Ammon's horn (tissue), 1 donor: ENCODE data around the gene ZEB1.
"Not testable (repeated sequence)": the region's sequence is repeated elsewhere in the genome, so short reads cannot be mapped to it uniquely, and the experiment has no call there.

ENCODE experiments used
- DNase-seq: peaks from one replicate; pipeline ENCODE4 v3.0.0-alpha.2; 2016; ENCODE audit warnings: low spot score

The ZEB1 gene

DNA sequence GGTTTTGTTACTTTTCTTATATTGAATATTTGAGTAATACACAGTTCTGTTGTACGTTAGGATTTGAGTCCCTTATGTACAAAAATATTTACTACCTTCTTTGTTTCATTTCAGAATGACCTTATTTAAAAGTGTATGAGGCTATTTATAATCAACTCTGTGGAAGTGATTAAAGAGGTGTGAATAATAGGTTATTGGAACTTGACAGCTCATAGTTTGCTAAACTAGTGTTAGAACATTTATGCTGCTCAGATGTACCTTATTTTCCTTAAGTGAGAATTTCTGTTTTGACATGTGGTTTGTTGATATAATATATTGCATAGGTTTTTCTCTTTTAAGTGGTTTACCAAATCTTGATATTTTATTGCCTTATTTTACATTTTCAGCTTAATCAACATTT, 105.5 kb downstream of the ZEB1 start:
- no peak for DNase-seq

DNA sequence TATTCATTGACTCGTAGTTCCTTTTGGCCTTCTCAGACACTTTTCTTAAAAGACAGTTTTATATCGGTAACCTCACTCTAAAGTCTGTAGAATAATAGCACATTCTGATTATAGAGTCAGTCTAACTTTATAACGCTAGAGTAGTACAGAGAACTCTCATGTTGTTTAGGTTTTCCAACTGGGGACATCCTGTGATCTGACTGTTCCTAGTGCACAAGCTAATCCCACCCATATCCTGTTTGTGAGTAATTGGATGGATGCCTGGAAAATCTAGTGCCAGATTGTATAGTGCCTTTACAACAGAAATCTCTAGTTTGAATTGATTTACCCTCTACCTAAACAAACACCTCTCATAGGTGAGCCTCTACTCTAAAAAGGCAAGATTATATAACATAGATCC, 107.4 kb downstream of the ZEB1 start:
- no peak for DNase-seq

DNA sequence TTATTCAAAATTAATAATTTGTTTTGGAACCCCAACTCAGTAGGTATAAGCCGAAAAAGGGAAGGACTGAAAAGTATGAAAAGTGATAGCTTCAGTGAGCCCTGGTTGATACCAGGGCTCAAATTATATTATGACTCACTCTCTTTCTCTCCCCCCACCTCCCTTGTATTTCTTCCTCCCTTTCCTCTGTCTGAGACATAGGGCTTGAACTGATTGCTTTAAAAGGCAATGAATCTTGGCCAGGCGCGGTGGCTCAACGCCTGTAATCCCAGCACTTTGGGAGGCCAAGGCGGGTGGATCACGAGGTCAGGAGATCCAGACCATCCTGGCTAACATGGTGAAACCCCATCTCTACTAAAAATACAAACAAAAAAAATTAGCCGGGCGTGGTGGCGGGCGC, 108.3 kb downstream of the ZEB1 start:
- DNase-seq, result not testable (repeated sequence)

DNA sequence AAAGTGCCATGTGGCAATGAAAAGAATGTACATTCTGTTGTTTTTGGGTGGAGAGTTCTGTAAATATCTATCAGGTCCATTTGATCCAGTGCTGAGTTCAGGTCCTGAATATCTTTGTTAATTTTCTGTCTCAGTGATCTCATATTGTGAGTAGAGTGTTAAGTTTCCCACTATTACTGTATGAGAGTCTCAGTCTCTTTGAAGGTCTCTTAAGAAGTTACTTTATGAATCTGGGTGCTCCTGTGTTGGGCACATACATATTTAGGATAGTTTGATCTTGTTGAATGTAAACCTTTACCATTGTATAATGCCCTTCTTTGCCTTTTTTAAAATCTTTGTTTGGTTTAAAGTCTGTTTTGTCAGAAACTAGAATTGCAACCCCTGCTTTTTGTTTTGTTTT, 109.5 kb downstream of the ZEB1 start:
- not testable (repeated sequence) for DNase-seq

DNA sequence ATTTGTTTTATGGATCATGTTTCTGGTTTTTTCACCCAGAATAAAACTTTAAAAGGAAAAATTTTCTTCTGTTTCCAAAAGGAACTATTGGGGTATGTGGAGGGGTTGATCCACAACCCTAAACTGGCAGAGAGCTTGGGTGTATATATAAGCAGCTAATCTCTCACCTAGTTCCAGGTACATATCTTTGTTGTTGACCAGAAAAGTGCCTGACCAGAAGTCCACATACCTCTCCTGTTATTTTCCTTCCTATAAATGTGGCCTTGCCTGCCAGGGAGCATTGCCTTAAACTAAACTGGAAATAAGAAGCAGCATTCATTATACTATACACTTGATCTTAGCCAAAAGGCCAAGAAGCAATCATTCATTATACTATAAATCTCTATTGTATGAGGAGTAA, 112.0 kb downstream of the ZEB1 start:
- no peak for DNase-seq

DNA sequence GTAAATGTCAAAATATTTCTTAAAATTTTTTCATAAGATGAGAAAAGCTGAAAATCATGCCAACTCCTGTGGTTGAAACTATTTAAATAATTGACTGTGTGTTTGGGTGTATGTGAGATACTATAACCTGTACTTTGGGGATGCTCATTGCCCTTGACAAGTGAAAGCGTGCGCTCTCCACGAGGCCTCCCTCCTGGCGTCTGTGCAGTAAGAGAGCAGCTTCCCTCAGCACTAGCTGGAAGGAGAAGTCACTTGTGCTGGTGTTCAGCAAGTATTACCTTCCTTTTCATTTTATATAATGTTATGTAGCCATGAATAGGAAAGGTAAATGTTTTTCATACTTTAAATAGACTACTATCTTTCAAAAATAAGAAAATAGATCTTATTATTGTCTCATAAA, 118.9 kb downstream of the ZEB1 start:
- DNase-seq, result no peak

DNA sequence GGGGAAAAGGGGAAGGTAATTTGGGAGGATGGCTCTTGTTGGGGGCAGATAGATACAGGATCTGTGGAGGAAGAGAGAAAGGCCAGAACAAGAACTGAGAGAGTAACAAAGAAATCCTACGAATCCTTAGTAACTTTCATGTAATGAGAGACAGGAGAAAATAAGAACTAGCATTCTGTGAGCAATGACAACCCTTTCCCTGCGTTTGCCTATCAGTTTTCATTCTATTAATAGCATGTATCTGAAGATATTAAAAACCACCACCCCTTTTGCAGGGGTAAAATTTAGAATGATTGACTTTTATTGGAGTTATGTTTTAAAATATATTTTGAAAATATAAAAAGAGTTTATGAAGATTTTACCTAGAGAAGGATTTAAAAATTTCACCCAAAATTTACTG, 132.8 kb downstream of the ZEB1 start:
- DNase-seq, result no peak

DNA sequence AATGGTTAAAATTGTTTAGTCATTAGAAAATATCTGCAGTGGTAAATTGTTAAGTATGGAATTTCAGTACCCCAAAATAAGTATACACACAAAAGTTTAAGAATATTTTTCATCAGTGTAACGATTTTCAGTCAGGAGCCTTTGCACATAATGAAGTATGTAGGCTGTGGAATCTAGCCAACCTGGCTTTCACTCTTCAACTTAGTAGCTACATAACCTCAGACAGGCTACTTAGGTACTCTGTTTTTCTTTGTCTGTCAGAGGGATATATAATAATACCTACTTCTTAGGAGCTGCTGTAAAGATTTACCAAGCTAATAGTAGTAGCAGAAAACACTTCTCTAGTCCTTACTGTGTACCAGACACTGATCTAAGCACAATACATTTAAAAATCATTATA, 137.5 kb downstream of the ZEB1 start:
- DNase-seq, result no peak

DNA sequence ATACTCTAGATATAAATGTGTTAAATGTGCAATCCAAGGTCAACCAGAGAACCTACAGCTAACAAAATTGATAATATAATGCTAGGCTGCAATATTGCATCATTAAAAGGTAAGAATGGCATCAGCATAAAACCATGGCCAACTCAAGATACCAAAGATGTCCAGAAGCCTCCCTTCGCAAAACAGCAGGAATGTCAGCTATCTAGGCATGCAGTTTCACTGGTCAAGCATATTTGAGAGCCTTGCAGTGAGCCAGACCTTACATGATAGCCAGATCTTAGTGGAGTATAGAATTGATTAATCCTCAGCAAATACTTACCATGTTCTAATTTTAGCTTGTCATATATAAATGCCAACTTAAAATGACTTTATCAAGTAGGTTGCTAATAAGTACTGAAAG, 138.8 kb downstream of the ZEB1 start:
- no peak for DNase-seq

DNA sequence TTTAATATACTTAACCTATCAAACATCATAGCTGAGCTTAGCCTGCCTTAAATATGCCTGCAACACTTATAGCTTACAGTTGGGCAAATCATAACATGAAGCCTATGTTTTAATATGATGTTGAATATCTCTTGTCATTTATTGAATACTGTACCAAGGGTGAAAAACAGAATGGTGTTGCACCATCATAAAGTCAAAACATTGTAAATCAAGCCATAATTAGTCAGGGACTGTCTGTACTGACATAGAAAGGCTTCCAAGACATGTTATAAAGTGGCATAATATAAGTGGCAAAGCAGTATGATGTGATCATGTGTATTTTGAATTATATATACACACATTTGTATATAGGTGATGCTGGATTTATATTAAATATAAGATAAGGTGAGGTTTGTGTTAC, 140.0 kb downstream of the ZEB1 start:
- DNase-seq, result no peak

DNA sequence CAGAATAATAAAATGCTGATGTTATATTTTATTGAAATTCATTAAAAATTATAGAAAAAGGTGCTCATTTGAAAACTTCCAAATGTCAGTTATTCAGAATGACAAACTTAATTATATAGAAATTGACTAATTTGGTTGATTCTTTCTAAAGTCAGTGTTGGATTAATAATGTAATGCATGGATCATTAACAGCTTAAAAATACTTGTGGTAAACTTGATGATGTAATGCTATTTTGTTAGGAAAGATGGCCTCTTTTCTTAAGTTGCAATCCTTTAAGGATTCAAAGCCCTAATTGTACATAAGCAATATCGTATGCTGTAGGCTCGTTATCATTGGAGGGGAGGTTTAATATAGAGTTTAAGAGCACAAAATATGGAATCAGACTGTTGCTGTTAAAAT, 141.2 kb downstream of the ZEB1 start:
- DNase-seq, result no peak

DNA sequence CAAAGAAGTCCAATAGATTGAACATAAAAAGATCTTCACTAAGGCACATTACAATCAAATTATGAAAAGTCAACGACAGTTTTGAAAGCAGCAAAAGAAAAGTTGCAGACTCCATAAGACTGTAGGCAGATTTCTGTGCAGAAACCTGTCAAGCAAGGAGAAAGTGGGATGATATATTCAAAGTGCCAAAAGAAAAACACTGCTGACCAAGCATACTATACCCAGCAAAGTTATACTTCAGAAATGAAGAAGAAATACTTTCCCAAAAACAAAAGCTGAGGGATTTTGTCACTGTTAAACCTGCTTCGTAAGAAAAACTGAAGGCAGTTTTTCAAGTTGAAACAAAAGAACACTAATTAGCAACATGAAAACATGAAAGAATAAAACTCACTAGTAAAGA, 145.5 kb downstream of the ZEB1 start:
- no peak for DNase-seq

DNA sequence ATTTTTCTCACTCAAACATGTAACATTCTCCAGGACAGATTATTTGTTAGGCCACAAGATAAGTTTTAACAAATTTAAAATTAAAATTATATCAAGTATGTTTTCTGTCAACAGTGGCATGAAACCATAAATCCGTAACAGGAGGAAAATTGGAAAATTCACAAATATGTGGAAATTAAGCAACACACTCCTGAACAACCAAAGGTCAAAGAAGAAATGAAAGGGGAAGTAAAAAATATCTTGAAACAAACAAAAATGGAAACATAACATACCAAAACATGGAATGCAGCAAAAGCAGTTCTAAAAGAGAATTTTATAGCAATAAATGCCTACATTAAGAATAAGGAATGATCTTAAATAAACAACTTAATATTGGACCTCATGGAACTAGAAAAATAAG, 147.3 kb downstream of the ZEB1 start:
- DNase-seq, result no peak

DNA sequence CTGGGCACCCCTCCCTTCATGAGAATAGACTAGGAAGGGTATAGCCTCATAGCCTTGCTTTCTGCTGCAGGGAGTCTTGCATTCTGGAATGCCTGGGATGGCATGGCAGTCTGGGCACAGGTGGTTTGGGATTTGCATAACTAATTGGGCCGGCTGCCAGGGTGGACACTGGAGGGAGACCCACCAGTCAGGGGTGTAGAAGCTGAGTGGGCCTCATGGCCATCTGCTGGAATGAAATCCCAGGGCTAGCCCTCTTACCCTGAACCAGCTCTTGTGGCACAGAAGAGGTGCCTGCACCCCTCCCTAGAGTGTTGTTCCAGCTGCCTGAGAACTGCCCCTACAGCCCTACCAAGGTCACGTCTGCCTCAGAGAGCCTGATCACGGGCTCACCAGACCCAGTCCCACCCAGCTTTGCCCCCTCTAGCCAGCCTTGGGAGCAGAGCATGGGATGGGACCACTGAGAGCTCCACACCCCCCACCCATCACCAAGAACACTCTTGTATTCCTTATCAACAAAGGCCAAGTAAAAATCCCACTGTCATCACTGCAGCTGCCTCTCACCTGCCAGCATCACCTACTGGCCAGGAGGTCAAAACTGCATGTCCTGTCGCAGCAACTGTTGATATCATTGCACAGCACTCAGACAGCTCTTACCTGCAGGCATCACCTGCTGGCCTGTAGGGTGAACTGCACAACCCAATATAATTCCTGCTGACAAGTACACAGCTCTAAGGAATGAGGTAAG, 148.9 kb downstream of the ZEB1 start:
- DNase-seq, result no peak

DNA sequence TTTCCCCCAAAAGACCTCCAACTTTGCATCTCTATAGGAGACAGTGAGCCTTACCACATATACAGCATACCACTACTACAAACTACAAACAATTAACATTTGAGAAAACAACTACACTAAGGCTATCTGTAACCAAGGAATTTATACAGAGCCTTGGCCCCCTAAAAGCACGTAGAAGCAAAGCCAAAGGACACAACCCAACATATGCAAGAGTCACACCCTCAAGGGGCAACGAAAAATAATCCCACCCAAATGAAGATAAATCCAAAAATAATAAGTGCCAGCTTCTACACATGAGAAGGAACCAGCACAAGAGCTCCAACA, 149.5 kb downstream of the ZEB1 start:
- no peak for DNase-seq

DNA sequence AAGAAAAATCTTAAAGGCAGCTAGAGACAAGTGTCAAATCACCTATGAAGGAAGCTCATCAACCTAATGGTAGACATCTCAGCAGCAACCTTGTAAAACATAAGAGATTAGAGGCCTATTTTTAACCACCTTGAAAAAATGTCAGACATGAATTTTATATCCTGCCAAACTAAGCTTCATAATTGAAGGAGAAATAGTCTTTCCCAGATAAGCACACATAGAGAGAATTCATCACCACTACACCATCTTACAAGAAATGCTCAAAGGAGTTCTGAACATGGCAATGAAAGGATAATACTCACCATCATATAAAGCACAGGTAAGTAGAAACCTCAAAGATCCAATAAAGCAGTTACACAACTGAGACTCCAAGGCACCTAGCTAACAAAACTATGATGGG, 156.5 kb downstream of the ZEB1 start:
- DNase-seq, result no peak

DNA sequence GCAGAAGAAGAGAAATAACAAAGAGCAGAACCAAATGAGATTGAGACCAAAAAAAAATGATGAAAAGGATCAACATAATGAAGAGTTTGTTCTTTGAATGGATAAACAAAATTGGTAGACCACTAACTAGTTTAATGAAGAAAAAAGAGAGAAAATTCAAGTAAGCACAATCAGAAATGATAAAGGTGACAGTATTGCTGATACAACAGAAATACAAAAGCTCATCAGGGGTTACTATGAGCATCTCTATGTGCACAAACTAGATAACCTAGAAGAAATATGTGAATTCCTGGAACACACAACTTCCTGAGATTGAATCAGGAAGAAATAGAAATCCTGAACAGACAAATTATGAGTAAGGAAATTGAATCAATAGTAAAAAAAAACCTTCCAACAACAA, 157.1 kb downstream of the ZEB1 start:
- no peak for DNase-seq

DNA sequence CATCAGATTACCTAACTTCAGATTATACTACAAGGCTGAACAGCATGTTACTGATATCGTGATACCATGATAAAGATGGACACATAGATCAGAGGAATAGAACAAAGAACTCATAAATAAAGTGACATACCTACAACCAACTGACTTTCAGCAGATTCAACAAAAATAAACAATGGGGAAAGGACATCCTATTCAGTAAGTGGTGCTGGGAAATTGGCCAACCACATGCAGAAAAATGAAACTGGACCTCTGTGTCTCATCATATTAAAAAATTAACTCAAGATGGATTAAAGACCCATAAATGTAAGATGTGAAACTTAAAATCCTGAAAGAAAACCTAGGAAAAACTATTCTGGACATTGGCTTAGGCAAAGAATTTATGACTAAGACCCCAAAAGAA, 158.6 kb downstream of the ZEB1 start:
- no peak for DNase-seq

DNA sequence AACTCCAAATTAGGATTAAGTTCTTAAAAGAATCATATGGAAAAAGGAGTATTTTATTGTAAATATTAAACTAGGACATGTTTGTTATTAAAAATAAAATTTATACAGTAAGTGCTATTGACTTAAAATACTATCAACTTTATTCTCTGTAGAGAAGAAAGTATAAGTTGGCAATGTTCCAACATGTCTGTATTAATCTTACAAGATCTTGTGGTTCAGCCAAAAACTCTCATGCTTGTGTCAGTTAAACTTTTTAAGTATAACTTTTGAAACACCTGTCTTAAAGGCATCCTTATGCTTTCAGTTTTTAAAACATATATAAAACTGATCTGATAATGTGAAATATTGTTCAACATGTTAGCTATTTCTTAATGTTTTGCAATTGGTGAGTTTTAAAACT, 160.7 kb downstream of the ZEB1 start:
- no peak for DNase-seq

DNA sequence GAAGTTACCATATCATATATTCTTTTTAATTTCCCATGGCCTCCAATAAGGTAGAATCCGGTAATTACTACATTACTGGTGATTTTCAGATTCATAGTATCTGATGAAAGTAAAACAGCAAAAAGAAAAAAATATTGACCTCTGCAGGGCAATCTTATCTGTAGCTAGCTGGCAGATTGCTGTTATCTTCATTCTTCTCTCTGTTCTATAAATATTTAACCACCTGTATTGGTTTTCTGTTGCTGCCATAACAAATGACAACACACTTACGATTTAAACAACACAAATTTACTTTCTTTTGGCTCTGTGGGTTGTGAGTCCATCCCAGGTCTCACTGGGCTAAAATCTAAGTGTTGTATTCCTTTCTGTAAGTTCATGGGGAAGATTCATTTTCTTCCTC, 164.5 kb downstream of the ZEB1 start:
- DNase-seq, result no peak

DNA sequence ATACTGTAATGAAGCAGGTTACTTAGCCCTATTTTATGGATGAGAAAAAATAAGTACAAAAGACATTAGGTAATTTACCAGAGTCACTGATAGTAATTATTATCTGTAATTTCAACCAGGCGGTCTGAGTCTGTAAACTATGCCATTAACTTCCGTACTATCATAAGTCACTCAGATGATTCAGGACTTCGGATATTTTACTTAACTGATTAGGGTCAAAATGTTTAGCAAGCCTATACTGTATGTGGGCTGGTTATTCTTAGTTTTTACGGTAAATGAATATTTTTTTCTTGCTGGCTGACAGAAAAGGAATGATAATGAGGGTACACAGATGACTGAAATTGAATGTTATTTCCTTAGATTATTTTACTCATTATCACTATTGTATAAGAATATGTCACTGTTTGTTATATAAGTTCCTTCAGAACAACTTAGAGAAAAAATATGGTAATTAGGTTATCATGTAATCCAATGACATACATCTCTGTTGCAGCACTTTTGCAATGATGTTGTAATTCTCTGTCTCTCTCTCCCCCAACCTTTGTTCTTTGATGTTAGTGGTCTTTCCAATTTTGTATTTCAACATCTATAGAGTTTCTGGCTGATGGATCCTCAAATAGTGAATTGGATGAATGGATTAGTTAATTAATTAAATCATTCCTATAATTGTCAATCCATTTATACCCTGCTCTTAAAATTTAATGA, 165.6 kb downstream of the ZEB1 start:
- DNase-seq, result no peak

DNA sequence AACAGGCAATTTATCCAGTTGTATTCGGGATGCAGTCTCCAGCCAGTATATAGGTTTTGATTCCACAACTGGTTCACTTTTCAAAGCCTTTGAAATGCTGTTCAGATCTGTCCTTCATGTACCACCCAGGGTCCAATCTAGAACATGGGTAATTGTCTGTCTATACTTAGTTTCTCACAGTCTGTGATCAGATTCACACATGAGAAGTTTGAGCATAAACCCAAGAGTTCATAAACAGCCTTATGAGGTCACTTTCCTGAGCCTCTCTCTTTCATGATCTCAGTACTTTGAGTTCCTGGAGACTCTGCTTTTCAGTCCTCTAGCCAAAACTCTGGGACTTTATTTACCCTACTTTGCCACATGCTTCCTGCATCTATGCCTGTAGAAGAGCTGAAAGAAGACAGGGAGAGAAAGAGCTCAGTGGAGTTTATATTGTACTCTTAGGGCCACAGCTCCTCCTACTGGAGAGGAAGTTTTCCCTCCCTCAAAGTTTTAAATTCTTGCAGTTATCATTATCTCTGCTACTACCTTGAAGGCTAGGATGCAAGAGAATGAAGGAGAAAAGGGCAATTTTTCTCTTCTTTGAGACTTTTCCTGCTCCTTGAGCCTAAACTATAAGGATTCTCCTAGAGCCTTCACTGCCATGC, 172.0 kb downstream of the ZEB1 start:
- DNase-seq, result no peak

DNA sequence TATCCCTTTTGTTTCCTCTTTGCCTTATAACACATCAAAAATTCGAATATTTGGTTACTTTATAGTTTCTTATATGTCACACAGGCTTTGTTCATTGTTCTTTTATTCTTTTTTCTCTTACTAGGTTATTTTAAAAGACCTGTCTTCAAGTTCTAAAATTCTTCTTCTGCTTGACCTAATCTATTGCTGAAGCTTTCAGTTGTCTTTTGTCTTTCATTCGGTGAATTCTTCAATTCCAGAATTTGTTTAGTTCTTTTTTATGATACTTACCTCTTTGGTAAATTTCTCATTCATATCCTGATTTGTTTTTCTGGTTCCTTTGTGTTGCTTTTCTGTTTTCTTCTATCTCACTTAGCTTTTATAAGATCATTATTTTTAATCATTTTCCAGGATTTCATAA, 188.4 kb downstream of the ZEB1 start:
- no peak for DNase-seq

DNA sequence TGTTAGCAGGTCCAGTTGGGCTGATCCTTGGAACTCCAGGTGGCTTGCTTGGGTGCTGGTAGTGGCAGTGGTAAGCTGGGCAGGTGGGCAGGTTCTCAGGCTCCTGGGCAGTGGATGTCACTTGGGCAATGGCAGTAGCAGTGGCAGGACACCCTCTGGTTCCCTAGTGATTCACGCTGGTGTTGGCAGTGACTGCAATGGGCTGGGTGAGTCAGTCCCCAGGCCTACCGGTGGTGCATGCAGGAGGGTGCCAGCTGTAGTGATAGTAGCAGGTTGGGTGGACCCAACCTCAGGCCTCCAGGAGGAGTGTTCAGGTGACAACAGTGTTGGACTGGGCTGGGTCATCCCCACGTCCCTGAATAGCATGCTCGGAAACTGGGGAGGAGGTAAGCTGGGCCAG, 189.2 kb downstream of the ZEB1 start:
- no peak for DNase-seq
